NCI-H1417 treated with DMSO at 0.1 percent for 48 hours (cell line): ENCODE measurements around the gene ANKRD30A.
"Not testable (repeated sequence)": the region's sequence is repeated elsewhere in the genome, so short reads cannot be mapped to it uniquely, and the experiment has no call there.

Experiments
- DNase-seq: peaks from one replicate; lab custom pipeline; 2025; lab: John Stamatoyannopoulos, UW

ANKRD30A gene, protein sequence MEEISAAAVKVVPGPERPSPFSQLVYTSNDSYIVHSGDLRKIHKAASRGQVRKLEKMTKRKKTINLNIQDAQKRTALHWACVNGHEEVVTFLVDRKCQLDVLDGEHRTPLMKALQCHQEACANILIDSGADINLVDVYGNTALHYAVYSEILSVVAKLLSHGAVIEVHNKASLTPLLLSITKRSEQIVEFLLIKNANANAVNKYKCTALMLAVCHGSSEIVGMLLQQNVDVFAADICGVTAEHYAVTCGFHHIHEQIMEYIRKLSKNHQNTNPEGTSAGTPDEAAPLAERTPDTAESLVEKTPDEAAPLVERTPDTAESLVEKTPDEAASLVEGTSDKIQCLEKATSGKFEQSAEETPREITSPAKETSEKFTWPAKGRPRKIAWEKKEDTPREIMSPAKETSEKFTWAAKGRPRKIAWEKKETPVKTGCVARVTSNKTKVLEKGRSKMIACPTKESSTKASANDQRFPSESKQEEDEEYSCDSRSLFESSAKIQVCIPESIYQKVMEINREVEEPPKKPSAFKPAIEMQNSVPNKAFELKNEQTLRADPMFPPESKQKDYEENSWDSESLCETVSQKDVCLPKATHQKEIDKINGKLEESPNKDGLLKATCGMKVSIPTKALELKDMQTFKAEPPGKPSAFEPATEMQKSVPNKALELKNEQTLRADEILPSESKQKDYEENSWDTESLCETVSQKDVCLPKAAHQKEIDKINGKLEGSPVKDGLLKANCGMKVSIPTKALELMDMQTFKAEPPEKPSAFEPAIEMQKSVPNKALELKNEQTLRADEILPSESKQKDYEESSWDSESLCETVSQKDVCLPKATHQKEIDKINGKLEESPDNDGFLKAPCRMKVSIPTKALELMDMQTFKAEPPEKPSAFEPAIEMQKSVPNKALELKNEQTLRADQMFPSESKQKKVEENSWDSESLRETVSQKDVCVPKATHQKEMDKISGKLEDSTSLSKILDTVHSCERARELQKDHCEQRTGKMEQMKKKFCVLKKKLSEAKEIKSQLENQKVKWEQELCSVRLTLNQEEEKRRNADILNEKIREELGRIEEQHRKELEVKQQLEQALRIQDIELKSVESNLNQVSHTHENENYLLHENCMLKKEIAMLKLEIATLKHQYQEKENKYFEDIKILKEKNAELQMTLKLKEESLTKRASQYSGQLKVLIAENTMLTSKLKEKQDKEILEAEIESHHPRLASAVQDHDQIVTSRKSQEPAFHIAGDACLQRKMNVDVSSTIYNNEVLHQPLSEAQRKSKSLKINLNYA (N-terminal part only)

GRCh38 chr10:37125191-37125732, at the start of gene ANKRD30A:
TSS of gene ANKRD30A (plus strand) at chr10:37125598. CDS start at chr10:37125788, 190 bp downstream.
- no peak for DNase-seq

GRCh38 chr10:37076083-37076482, 49.3 kb upstream of the ANKRD30A start:
- not testable (repeated sequence) for DNase-seq

- DNase-seq = no peak
Observed at GRCh38 chr10:37095792-37096573, 29.4 kb upstream of the ANKRD30A start.

- no peak for DNase-seq
Observed at GRCh38 chr10:37101261-37101660, 24.1 kb upstream of the ANKRD30A start.

GRCh38 chr10:37109000-37109399, 16.4 kb upstream of the ANKRD30A start:
- no peak for DNase-seq

DNA sequence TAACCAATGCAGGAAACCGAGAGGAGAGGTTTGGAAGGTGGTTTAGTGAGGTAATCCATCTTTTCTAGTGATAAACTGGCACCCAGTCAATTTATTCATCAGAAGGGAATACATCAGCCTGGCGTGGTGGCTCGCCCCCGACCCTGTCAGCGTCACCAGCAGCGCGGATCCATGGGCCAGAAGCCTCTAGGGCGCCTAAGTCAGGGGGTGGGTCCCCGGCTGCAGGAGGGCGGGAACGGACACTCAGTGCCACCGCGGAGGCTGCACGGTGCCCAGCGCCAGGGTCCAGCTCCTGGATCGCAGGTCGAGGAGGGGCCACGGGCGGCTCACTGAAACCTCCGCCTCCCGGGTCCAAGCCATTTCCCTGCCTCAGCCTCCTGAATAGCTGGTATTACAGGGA, 866 bp upstream of the ANKRD30A start:
- no peak for DNase-seq

GRCh38 chr10:37125921-37126320, 523 bp downstream of the ANKRD30A start:
- DNase-seq = no peak

- DNase-seq = no peak
Observed at GRCh38 chr10:37146443-37146842, 21.0 kb downstream of the ANKRD30A start.

DNA sequence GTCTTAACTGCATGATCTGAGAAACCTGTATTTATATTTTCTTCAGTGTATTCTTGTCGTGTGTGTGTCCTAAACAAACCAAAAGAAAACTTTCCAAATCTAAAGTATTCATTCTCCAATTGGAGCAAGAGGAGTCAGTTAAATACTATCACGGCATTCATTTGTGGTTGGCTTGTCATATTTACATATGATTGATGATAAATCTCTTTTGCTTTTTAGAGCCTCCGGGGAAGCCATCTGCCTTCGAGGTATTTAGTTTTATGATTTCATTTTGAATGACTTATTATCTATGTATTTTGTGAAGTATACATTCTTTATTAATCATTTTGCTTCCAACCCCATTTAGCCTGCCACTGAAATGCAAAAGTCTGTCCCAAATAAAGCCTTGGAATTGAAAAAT, 37.0 kb downstream of the ANKRD30A start:
- DNase-seq = not testable (repeated sequence)

DNA sequence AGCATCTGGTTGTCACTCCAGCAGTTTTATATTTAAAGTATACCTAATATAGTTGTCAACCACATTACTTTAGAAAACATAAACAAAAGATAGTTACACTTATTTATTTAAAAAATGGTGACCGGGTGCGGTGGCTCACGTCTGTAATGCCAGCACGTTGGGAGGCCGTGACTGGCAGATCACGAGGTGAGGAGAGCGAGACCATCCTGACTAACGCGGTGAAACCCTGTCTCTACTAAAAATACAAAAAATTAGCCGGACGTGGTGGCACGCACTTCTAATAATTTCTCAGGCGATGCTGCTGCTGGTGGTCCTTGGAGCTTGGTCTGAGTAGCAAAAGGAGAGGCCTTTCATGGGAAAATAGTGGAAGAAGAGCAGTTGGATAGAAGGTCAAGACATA, 46.5 kb downstream of the ANKRD30A start:
- DNase-seq = not testable (repeated sequence)

GRCh38 chr10:37178296-37178695, 52.9 kb downstream of the ANKRD30A start:
- DNase-seq = not testable (repeated sequence)

DNA sequence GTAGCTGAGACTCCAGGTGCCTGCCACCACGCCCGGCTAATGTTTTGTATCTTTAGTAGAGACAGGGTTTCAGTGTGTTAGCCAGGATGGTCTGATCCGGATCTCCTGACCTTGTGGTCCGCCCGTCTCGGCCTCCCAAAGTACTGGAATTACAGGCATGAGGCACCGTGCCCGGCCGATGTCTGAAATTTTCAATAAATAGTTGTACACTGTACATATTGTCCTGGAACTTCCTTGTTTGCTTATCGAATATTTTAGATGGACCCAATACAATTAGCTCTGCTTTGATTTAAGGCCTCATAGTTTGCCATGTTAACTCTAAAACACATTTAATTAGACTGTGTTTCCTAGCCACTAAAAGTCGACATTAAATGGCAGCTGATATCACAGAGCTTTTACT, 57.3 kb downstream of the ANKRD30A start:
- not testable (repeated sequence) for DNase-seq

DNA sequence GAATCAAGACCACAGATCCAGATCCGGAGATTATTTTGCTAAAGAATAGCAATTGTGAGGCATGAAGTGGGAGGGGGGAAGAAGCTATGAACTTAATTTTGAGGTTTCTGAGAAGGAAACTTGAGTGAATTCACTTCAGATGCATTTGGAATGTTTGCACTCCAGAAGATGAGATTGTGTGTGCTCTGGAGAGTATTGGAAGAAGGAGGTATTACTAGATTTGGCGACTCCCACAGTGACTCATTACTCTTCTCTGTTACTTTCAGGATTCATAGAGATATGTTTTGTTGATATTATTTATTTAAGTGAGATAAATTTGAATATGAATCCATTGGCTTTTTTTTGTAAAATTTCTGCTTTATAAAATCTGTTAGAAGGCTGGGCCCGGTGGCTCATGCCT, 80.7 kb downstream of the ANKRD30A start:
- DNase-seq = no peak

GRCh38 chr10:37220866-37221265, 95.5 kb downstream of the ANKRD30A start:
- no peak for DNase-seq

GRCh38 chr10:37222046-37222445, 96.6 kb downstream of the ANKRD30A start:
- no peak for DNase-seq

DNA sequence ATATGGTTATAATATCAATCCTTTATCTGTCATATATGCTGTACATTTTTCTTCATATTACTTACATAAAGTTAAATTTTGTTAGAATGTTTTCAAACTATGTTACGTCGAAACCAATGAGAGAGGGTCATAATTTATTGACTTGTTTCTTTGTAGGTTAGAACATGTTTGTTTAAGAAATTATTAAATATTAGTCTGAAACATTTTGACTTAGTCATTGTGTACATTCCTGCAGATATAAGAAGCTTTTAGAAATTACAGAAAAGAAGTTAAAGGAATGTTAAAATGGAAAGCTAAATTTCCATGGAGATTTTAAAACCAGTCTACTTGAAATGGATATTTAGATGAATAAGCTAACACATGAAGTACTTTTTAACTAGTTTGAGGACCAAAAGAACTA, 99.8 kb downstream of the ANKRD30A start:
- DNase-seq = no peak

DNA sequence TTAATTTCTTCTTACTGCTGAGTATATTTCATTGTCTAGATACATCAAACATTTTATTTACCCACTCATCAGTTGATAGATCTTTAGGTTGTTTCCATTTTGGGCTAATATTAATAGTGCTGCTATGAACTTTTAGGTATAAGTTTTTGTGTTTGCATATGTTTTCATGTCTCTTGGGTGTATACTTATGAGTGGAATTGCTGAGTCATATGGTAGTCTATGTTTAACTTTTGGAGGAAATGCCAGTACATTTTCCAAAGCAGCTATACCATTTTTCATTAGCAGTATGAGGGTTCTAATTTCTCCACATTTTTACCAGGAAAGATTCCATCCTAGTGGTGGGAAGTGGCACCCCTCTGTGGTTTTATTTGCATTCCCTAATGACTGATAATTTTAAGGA, 101.1 kb downstream of the ANKRD30A start:
- DNase-seq = no peak

- DNase-seq = no peak
Observed at GRCh38 chr10:37234692-37235091, 109.3 kb downstream of the ANKRD30A start.

GRCh38 chr10:37236093-37236492, 110.7 kb downstream of the ANKRD30A start:
- DNase-seq = no peak

- no peak for DNase-seq
Observed at GRCh38 chr10:37240223-37240622, 114.8 kb downstream of the ANKRD30A start.

DNA sequence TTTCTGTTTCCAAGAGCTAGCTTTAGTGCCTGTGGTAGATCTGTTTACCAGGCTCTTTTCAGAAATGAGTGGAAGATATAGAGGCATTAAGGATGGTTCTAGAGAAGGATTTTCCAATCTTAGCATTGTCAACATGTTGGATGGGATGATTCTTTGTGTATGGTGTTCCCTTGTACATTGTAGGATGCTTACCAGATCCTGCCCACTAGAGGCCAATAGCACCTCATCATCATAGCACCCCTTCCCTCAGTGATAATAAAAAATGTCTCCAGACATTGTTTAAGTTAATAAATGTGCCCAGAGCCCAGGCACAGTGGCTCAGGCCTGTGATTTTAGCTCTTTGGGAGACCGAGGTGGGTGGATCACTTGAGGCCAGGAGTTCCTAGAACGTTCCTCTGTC, 121.2 kb downstream of the ANKRD30A start:
- DNase-seq = no peak
